Measurements from ENCODE around the gene KRT73. TPM values are rescaled to one million over a fixed set of nuclear protein-coding genes. Genes with fewer than 3 reads are reported as not detected.

The KRT73 gene
- total RNA-seq: under 1 TPM in 2 of 6 donors, not detected in 4; 0.15 to 0.55 TPM

- no peak within 1 kb of the TSS for H3K27ac ChIP-seq
- TF ChIP-seq POLR2A (IDR thresholded peaks at IDR 0.05): no peak
- H3K4me3 ChIP-seq: no peak within 1 kb of the TSS
- no peaks in the 10 kb centered on the region for H3K9me3 ChIP-seq
- peak in 1 of 2 donors; percentile 46 for DNase-seq
- ATAC-seq (ENCODE audit: low FRiP score in 2 of 2): no peak
- 80 to 91% methylated on average over 9 to 13 of the region's 14 CpGs for WGBS, 2 donors
- H3K27me3 ChIP-seq: no peaks in the 10 kb centered on the region
- H3K4me1 ChIP-seq: no peaks in the 10 kb centered on the region
- H3K36me3 ChIP-seq: no peaks in the 10 kb centered on the region
Observed at GRCh38 chr12:52618216-52618615, at the start of gene KRT73. TSS of gene KRT73 (minus strand) at chr12:52618559. CDS start at chr12:52618524, 35 bp downstream.

- Histone ChIP-seq H3K4me1 (no peaks in the 10 kb centered on the region), H3K27ac (no peak overlapping the region), H3K36me3 (no peaks in the 10 kb centered on the region), H3K4me3 (no peak overlapping the region), H3K27me3 (no peaks in the 10 kb centered on the region), H3K9me3 (no peaks in the 10 kb centered on the region)
- TF ChIP-seq CTCF (IDR thresholded peaks at IDR 0.05) (no peak), POLR2AphosphoS5 (IDR thresholded peaks at IDR 0.05) (no peak), EP300 (IDR thresholded peaks at IDR 0.05) (no peak), POLR2A (IDR thresholded peaks at IDR 0.05) (no peak)
- no peak for DNase-seq
- 78 to 79% methylated on average over 7 of the region's 7 CpGs for WGBS, 2 donors
- ATAC-seq (ENCODE audit: low FRiP score in 2 of 2): no peak
Observed at GRCh38 chr12:52667931-52668330, 49.6 kb upstream of the KRT73 start.

DNA sequence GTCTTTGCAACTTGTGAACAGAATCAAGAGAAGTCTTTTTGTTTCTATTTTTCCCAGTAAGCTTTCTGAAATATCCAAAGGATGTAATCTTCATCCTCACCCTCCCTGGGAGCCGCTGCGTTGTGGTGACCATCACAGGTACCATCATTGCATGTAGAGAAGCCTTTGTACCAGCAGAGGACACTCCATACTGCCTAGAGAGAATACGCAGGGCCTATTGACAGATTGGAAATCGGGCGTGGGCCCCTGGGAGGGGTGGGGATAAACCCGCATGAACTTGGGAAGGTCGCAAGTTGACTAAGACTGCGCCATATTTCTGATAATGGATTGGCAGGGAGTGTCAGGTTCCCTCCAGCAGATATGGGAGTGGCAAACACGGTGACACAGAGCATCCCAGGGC, 49.1 kb upstream of the KRT73 start:
- TF ChIP-seq CTCF (IDR thresholded peaks at IDR 0.05): no peak
- TF ChIP-seq POLR2A (IDR thresholded peaks at IDR 0.05): no peak
- no peak for TF ChIP-seq EP300 (IDR thresholded peaks at IDR 0.05)
- no peak for TF ChIP-seq POLR2AphosphoS5 (IDR thresholded peaks at IDR 0.05)
- H3K27me3 ChIP-seq: no peaks in the 10 kb centered on the region
- H3K4me3 ChIP-seq: no peak overlapping the region
- H3K4me1 ChIP-seq: no peaks in the 10 kb centered on the region
- H3K27ac ChIP-seq: no peak overlapping the region
- WGBS, 2 donors: 67 to 69% methylated on average over 9 of the region's 9 CpGs
- H3K9me3 ChIP-seq: no peaks in the 10 kb centered on the region
- ATAC-seq (ENCODE audit: low FRiP score in 2 of 2) (no peak), DNase-seq (no peak)
- no peaks in the 10 kb centered on the region for H3K36me3 ChIP-seq

- Histone ChIP-seq H3K36me3 (no peaks in the 10 kb centered on the region), H3K4me3 (no peak overlapping the region), H3K27me3 (no peaks in the 10 kb centered on the region), H3K4me1 (no peaks in the 10 kb centered on the region), H3K9me3 (no peaks in the 10 kb centered on the region), H3K27ac (no peak overlapping the region)
- TF ChIP-seq CTCF (IDR thresholded peaks at IDR 0.05) (no peak), EP300 (IDR thresholded peaks at IDR 0.05) (no peak), POLR2A (IDR thresholded peaks at IDR 0.05) (no peak), POLR2AphosphoS5 (IDR thresholded peaks at IDR 0.05) (no peak)
- ATAC-seq (ENCODE audit: low FRiP score in 2 of 2) (no peak), DNase-seq (no peak)
- WGBS, 2 donors: 67 to 78% methylated on average over 3 of the region's 3 CpGs
Observed at GRCh38 chr12:52666471-52666870, 48.1 kb upstream of the KRT73 start.

DNA sequence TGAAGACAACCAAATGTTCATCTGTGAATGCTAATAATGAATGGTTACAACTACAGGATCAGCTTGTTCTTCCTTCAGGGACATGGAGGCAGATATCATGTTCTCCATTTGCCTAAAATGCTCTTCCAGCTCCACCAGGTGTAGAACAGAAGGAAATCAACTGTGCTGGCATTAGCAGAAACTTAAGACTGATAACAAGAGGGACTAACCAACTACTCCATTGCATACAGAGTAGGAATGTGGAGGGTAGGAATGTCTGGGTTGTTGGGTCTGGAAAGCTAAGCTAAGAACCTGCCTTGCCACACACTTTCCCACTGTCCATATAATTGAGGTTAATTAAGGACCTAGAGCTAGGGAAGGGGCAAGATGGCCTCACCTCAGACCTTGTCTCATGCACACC, 45.1 kb upstream of the KRT73 start:
- Histone ChIP-seq H3K27ac (no peak overlapping the region), H3K9me3 (no peaks in the 10 kb centered on the region), H3K4me1 (no peaks in the 10 kb centered on the region), H3K36me3 (no peaks in the 10 kb centered on the region), H3K27me3 (no peaks in the 10 kb centered on the region), H3K4me3 (no peak overlapping the region)
- no peak for TF ChIP-seq POLR2A (IDR thresholded peaks at IDR 0.05)
- no peak for TF ChIP-seq POLR2AphosphoS5 (IDR thresholded peaks at IDR 0.05)
- no peak for TF ChIP-seq EP300 (IDR thresholded peaks at IDR 0.05)
- no peak for TF ChIP-seq CTCF (IDR thresholded peaks at IDR 0.05)
- no peak for DNase-seq
- no peak for ATAC-seq (ENCODE audit: low FRiP score in 2 of 2)
